Central memory CD8-positive, alpha-beta T cell (primary cell): ENCODE results near the gene CDC16.

ENCODE experiments used
- ATAC-seq: fragments of 150-1000 bp; cut with Tn5 transposase; replicated peaks from 2 replicates; pipeline ENCODE4 v1.10.0; 2022; ENCODE audit warnings: mild to moderate bottlenecking, moderate FRiP score, moderate number of reproducible peaks; ENCODE audit not compliant: poor library complexity, severe bottlenecking; ENCODE audit errors: extremely low read depth
- DNase-seq, 2 donors: peaks; one replicate each; pipeline ENCODE4 v3.0.0; 2021; ENCODE audit warnings: low spot score in 2 of 2
- H3K27ac Mint-ChIP-seq: one replicate; pipeline ENCODE4 v1.8.0; 2022; ENCODE audit warnings: low read depth, mild to moderate bottlenecking, moderate library complexity, mixed read lengths
- H3K27me3 Mint-ChIP-seq: one replicate; pipeline ENCODE4 v1.8.0; 2022; ENCODE audit warnings: mixed read lengths
- H3K36me3 Mint-ChIP-seq: one replicate; pipeline ENCODE4 v1.8.0; 2022; ENCODE audit warnings: mild to moderate bottlenecking, moderate library complexity, mixed read lengths; ENCODE audit not compliant: insufficient read depth
- H3K4me1 Mint-ChIP-seq: one replicate; pipeline ENCODE4 v1.8.0; 2022; ENCODE audit warnings: mixed read lengths
- H3K4me3 Mint-ChIP-seq: one replicate; pipeline ENCODE4 v1.8.0; 2022; ENCODE audit warnings: mild to moderate bottlenecking, moderate library complexity, mixed read lengths
- H3K9me3 Mint-ChIP-seq: one replicate; pipeline ENCODE4 v1.8.0; 2022; ENCODE audit warnings: mixed read lengths

Gene CDC16

DNA sequence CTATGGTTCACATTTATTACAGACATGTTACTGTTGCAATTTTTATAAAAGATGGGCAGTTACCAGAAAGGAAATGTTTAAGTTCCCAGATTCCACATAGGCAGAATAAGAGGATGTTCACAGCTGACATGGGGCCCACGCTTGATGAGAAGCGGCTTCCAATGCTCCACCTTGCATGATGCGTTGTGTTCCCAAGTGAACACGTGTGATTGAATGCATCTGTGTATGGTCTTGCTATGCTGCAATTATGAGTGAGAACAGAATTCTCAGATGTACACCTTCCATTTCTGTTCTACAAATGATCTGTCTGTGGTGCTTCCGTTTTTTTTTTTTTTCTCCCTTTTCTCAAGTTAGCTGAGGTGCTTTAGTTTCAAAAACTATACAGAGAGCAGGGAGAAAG, 62.2 kb downstream of the CDC16 start:
- Mint-ChIP-seq H3K27me3 (no peaks in the 10 kb centered on the region), H3K36me3 (peaks cover 46% of the 10 kb centered on the region), H3K27ac (no peak overlapping the region), H3K4me3 (no peak overlapping the region), H3K4me1 (peaks cover 6% of the 10 kb centered on the region), H3K9me3 (no peaks in the 10 kb centered on the region)
- DNase-seq (no peak), ATAC-seq (no peak)

DNA sequence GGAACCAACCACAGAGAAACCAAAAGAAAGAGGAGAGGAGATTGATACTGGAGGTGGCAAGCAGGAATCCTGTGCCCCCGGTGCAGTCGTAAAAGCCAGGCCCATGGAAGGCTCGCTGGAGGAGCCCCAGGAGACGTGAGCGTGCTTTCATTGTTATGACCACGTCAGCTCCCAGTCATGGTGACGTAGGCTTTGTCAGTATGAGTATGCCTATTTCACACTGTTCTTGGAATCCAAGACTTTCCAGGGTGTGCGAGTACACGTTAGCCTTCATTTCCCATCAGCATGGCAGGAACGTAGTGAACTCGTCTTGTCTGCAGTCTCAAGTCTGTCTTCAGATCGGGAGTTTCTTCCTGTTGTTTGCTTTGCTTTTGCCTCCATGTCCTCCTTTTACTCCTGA, 64.2 kb downstream of the CDC16 start:
- Mint-ChIP-seq H3K9me3 (no peaks in the 10 kb centered on the region), H3K36me3 (peaks cover 42% of the 10 kb centered on the region), H3K4me3 (no peak overlapping the region), H3K4me1 (peaks cover 6% of the 10 kb centered on the region), H3K27me3 (no peaks in the 10 kb centered on the region), H3K27ac (no peak overlapping the region)
- ATAC-seq (no peak), DNase-seq (no peak)

DNA sequence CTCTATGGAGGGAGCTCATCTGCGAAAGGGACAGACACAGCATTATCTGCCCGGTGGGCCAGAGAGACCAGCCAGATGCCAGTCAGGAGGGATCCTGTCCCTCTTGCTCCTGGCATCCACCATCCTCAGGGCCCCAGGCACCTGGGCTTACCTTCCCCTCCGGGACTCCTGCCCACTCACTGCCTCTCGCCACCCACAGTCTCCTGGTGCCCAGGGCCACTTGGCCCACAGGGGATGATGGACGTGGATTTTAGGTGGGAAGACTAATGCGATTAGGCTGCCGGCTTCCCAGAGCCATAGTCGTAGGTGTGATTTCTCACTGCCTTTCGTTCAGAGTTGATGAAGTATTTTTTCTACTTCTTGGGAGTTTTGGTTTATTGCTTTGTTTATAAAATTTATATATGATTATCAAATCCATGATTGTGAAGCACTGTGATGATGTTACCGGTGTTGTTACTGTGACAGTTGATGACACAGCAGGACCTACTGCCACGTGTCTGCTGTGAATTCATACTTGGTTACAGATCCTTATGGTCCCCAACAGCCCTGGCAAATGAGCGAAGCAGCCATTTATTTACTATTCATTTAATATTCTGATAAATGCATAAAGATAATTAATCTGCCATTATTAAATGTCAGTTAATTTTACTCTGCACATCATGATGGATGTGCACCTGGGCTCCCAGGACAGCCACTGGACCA, 65.1 kb downstream of the CDC16 start:
- H3K27me3 Mint-ChIP-seq = no peaks in the 10 kb centered on the region
- peaks cover 42% of the 10 kb centered on the region for H3K36me3 Mint-ChIP-seq
- H3K4me1 Mint-ChIP-seq = peaks cover 6% of the 10 kb centered on the region
- H3K27ac Mint-ChIP-seq = no peak overlapping the region
- ATAC-seq (no peak), DNase-seq (no peak)
- H3K4me3 Mint-ChIP-seq = no peak overlapping the region
- H3K9me3 Mint-ChIP-seq = no peaks in the 10 kb centered on the region

DNA sequence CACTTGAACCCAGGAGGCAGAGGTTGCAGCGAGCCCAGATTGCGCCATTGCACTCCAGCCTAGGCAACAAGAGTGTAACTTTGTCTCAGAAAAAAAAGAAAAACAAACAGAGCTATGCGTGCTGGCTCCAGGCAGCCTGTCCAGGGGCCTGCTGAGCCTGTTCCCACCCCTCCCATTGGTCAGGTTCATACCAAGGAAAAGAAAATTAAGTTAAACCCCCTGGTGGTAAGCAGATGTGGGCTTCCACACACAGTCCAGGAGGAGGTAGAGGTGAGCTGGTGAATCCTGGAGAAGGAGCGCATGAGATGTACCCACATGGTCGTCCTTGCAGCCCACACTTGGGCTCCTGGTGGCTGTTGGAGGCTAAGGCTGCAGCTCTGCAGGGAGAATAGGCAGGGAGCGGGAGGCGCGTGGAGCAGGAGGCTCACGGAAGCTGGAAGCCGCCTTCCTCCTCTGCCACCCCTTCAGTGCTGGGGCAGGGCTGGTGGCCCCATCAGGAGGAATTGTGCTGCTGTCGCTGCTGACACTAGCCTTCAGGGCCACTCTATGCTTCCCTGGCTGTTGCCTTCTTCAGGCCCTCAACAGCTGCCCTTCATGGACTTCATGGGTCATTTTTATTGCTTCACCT, 69.1 kb downstream of the CDC16 start:
- ATAC-seq = no peak
- no peaks in the 10 kb centered on the region for H3K27me3 Mint-ChIP-seq
- H3K36me3 Mint-ChIP-seq = peaks cover 46% of the 10 kb centered on the region

DNA sequence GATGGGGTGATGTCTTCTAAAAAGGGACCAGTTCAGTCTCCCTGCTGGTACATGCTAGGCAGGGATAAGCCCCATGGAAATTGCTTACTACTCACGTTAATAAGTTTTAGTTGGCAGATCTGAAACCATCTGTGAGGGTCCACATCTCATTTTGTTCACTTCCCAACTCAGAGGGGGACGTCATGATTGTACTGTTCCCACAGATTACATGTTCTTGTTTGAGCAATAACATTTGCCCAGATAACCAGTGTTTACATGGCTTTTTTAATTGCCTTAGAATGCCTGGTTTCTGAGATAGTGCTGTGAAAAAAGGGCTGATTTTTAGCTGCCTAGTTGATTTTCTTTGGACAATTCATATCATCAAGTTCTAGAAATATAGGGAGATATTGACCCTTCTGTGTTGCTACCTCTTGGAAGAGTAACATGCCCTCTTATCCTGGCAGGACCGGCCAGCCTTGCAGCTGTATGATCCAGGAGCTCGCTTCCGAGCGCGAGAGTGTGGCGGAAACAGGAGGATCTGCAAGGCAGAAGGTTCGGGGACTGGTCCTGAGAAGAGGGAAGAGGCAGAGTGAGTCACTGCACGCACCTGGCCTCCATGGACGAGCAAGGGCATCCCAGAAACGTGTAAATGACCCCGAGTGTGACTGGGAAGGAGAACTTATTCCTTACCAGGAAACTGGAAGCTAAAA, 69.8 kb downstream of the CDC16 start:
- Mint-ChIP-seq H3K36me3 (peaks cover 43% of the 10 kb centered on the region), H3K4me1 (no peaks in the 10 kb centered on the region), H3K4me3 (no peak overlapping the region), H3K9me3 (no peaks in the 10 kb centered on the region), H3K27ac (no peak overlapping the region), H3K27me3 (no peaks in the 10 kb centered on the region)
- DNase-seq (no peak), ATAC-seq (no peak)

More for the DNA sequence above, 69.1 kb downstream of the CDC16 start:
- no peak for DNase-seq
- Mint-ChIP-seq H3K4me3 (no peak overlapping the region), H3K27ac (no peak overlapping the region), H3K4me1 (no peaks in the 10 kb centered on the region), H3K9me3 (no peaks in the 10 kb centered on the region)

DNA sequence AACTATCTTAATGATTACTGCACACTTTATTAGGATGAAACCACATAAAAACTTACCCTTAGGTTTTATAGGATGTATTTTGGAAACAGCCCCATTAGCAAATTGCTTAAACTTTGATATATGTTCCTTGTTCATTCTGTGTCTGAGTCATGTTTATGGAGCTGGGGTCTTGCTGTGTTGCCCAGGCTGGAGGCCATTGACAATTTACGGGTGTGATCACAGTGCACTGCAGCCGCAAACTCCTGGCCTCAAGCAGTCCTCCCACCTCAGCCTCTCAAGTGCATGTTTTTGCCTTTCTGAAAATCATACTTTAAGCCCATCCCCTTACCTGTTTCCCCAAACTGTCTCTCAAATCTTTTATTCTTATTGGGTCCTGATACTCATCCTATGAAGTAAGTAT, 74.4 kb downstream of the CDC16 start:
- no peak overlapping the region for H3K4me3 Mint-ChIP-seq
- ATAC-seq = no peak
- H3K9me3 Mint-ChIP-seq = no peaks in the 10 kb centered on the region
- no peak overlapping the region for H3K27ac Mint-ChIP-seq
- H3K4me1 Mint-ChIP-seq = peaks cover 13% of the 10 kb centered on the region
- DNase-seq = no peak
- peaks cover 20% of the 10 kb centered on the region for H3K36me3 Mint-ChIP-seq
- no peaks in the 10 kb centered on the region for H3K27me3 Mint-ChIP-seq

DNA sequence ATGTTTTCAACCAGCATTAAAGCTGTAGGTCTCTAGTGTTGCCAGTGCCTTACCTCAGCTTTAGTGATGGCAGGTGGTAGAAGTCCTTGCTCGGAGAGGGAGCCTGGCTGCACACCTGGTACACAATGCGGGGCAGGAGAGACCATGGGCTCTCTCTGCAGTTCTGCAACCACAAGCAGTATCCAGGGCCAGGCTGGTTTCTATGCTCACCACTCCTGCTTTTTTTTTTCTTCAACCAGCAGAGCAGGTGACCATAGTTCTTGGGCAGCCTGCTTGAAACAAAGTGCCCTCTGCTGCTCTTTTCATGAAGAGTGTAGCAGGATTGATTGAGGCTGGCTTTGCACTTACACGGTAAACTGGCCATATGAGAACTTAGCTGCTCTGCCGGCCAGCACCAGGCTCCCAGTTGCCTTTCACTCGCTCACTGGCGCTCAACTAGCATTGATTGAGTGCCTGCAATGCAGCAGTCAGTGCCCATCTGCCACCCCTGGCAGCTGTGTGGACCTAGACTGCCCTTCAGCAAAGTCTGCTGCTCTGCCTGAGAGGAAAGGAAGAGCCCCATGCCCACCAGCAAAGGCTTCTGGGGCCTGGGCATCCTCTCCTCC, 75.2 kb downstream of the CDC16 start:
- H3K4me3 Mint-ChIP-seq = no peak overlapping the region
- ATAC-seq (no peak), DNase-seq (no peak)
- peaks cover 16% of the 10 kb centered on the region for H3K4me1 Mint-ChIP-seq
- peaks cover 18% of the 10 kb centered on the region for H3K36me3 Mint-ChIP-seq
- no peak overlapping the region for H3K27ac Mint-ChIP-seq
- no peaks in the 10 kb centered on the region for H3K27me3 Mint-ChIP-seq
- no peaks in the 10 kb centered on the region for H3K9me3 Mint-ChIP-seq

DNA sequence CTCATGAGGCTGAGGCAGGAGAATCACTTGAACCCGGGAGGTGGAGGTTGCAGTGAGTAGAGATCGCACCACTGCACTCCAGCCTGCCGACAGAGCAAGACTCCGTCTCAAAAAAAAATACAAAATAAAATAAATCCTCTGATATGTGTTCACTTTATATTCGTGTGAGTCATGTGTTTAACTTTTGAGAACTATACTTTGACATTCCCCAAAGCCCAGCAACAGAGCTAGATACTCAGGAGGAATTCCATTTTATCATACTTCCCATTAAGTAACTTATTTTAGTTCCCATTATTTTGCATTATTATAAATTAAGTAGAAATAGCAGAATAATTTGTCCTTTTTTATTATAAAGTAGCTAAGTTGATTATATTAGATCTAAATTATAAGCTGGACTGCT, 76.3 kb downstream of the CDC16 start:
- no peak for ATAC-seq
- DNase-seq = no peak
- Mint-ChIP-seq H3K27me3 (no peaks in the 10 kb centered on the region), H3K4me3 (no peak overlapping the region), H3K9me3 (no peaks in the 10 kb centered on the region), H3K27ac (no peak overlapping the region), H3K36me3 (peaks cover 15% of the 10 kb centered on the region), H3K4me1 (peaks cover 23% of the 10 kb centered on the region)

DNA sequence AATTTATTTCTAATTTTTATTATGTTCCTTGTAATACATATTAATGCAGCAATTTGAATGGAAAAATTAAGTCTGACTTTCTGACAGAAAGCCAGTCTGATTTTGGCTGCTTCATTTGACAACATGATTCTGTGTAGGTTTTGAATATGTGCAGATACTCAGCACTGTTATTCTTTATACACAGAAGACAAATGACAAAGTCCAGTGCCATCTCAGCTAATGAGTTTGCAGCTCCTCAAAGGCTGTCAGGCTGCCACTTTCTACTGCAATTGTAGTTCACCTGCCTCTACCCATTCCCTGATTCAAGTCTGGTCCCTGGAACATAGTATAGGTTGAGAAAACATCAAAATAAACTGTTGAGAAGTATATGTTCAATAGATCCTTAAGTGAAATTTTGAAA, 76.7 kb downstream of the CDC16 start:
- peaks cover 23% of the 10 kb centered on the region for H3K4me1 Mint-ChIP-seq
- ATAC-seq = no peak

DNA sequence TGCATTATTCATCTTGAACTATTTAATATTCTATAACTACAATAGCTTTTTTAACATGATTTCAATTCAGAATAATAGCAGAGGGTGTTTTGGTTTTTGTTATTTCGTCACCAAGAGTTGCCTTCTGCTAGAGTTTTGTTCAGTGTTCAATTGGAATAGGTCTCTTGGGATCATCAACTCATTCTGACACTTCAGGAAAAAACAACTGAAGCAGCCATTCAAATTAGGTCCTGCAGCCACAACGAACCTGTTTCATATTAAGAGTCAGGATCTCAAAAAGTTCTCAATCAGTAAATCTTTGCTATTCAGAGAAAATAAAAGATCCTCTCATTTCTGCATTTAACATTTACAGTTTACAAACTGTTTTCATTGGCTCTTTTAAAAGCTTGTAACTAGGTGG, 77.2 kb downstream of the CDC16 start:
- DNase-seq (no peak), ATAC-seq (no peak)
- no peaks in the 10 kb centered on the region for H3K27me3 Mint-ChIP-seq
- peaks cover 23% of the 10 kb centered on the region for H3K4me1 Mint-ChIP-seq
- no peak overlapping the region for H3K27ac Mint-ChIP-seq
- H3K36me3 Mint-ChIP-seq = peaks cover 10% of the 10 kb centered on the region
- H3K9me3 Mint-ChIP-seq = no peaks in the 10 kb centered on the region
- H3K4me3 Mint-ChIP-seq = no peak overlapping the region

More for the DNA sequence above, 76.7 kb downstream of the CDC16 start:
- Mint-ChIP-seq H3K36me3 (peaks cover 13% of the 10 kb centered on the region), H3K27ac (no peak overlapping the region), H3K4me3 (no peak overlapping the region), H3K9me3 (no peaks in the 10 kb centered on the region), H3K27me3 (no peaks in the 10 kb centered on the region)
- DNase-seq = no peak

DNA sequence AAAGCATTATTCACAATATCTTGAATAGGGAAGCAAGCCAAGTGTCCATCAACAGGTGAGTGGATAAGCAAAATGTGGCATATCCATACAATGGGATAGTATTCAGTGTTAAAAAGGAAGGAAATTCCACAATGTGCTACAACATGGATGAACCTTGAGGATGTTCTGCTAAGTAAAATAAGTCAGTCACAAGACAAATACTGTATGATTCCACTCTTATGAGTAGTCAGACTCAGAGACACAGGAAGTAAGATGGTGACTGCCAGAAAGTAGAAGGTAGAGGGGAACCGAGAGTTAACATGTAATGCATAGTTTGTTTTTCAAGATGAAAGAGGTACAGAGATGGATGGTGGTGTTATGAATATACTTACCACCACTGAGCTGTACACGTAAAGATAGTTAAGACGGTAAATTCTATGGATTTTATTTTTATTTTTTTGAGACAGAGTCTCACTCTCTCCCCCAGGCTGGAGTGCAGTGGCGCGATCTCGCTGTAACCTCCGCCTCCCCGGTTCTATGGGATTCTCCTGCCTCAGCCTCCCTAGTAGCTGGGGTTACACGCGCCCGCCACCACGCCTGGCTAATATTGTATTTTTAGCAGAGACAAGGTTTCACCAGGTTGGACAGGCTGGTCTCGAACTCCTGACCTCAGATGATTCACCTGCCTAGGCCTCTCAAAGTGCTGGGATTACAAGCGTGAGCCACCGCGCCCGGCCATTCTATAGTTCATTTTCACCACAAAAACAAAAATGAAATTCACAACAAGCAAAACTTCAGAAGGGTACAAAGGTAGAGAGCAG, 78.6 kb downstream of the CDC16 start:
- no peak for DNase-seq

More for the DNA sequence above, 78.6 kb downstream of the CDC16 start:
- Mint-ChIP-seq H3K4me3 (peak overlapping the region; percentile 91), H3K36me3 (peaks cover 9% of the 10 kb centered on the region), H3K9me3 (no peaks in the 10 kb centered on the region), H3K27me3 (no peaks in the 10 kb centered on the region), H3K27ac (peak overlapping the region; percentile 94), H3K4me1 (peaks cover 25% of the 10 kb centered on the region)
- ATAC-seq = no peak
